ENCODE measurements around the gene CTNNA3.

The CTNNA3 gene

GRCh38 chr10:66239062-66239461 is 1456.9 kb downstream of the CTNNA3 start:
- no peak for TF ChIP-seq CTCF (IDR thresholded peaks at IDR 0.05)

- TF ChIP-seq CTCF (IDR thresholded peaks at IDR 0.05), result no peak
Measured at GRCh38 chr10:66238343-66238742, 1457.7 kb downstream of the CTNNA3 start.

GRCh38 chr10:66234872-66235271 is 1461.1 kb downstream of the CTNNA3 start:
- no peak for TF ChIP-seq CTCF (IDR thresholded peaks at IDR 0.05)

GRCh38 chr10:66228887-66229286 is 1467.1 kb downstream of the CTNNA3 start:
- TF ChIP-seq CTCF (IDR thresholded peaks at IDR 0.05), result no peak

GRCh38 chr10:66223656-66224055 is 1472.3 kb downstream of the CTNNA3 start:
- TF ChIP-seq CTCF (IDR thresholded peaks at IDR 0.05), result no peak

- TF ChIP-seq CTCF (IDR thresholded peaks at IDR 0.05), result no peak
Measured at GRCh38 chr10:66222462-66223046, 1473.4 kb downstream of the CTNNA3 start.

GRCh38 chr10:66218981-66219587 is 1476.9 kb downstream of the CTNNA3 start:
- no peak for TF ChIP-seq CTCF (IDR thresholded peaks at IDR 0.05)

GRCh38 chr10:66218289-66218688 is 1477.7 kb downstream of the CTNNA3 start:
- no peak for TF ChIP-seq CTCF (IDR thresholded peaks at IDR 0.05)

Data from LNCAP (cell line).